ES-I3 (cell line): ENCODE measurements around the gene PCED1B.
A peak's percentile ranks its signal among the peaks of the same experiment; 100 is the strongest.

Experiments used
- H3K36me3 ChIP-seq: 2 replicates; pipeline ENCODE4 v1.6.1; 2013; ENCODE audit warnings: mild to moderate bottlenecking, low read length, control low read depth, moderate library complexity; ENCODE audit not compliant: insufficient read depth
- H3K4me1 ChIP-seq: 2 replicates; pipeline ENCODE4 v1.6.1; 2013; ENCODE audit warnings: mild to moderate bottlenecking, control low read depth, low read length; ENCODE audit not compliant: insufficient read depth
- H3K9ac ChIP-seq: 2 replicates; pipeline ENCODE4 v1.6.1; 2013; ENCODE audit warnings: low read depth, mild to moderate bottlenecking, low read length, moderate library complexity
- H3K9me3 ChIP-seq: 2 replicates; pipeline ENCODE4 v1.6.1; 2013; ENCODE audit warnings: mild to moderate bottlenecking, low read length, moderate library complexity; ENCODE audit not compliant: control insufficient read depth, insufficient read depth

The PCED1B gene

DNA sequence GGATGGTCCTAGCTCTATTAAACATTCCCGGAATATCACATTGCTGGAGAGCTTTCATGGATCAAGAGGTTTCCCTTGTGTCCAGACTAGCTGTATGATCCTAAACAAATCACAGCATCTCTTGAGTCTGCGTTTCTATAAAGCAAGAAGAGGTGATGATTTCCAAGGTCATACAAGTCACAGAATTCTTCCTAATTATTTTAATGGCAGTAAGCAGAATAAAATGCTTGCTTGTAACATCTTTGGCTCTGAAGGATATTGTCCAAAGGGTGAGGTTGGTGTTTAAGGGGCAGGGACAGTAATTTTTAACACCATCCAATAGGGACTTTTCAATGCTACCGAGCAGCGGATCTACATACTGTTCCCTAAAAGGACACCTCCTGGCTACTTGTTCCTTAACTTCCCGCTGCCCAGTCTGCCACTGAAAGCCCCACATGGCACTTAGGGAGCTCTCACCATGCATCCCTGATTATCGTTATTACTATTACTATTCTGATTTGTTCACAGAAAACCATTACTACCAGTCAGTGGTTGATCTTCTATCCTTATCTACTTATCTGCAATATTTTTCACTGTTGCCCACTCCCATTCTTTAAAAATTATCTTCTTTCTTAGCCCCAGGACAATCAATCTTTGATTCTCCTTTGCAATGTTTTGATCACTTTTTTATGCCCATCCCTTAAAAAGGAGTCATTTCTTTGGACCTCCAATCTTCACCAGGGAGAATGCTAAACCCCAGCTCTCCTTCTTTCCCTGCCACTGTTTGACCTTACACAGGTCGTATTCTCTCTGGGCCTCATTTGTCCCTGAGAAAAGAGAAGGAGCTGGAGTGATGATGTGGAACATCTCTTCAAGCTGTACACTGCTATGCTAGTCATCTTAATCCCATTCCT, 4.0 kb upstream of the PCED1B start:
- H3K9me3 ChIP-seq = no peaks in the 10 kb centered on the region
- H3K9ac ChIP-seq = no peak overlapping the region
- H3K36me3 ChIP-seq = no peaks in the 10 kb centered on the region
- H3K4me1 ChIP-seq = no peaks in the 10 kb centered on the region; the same call in 1 of the 2 replicates

DNA sequence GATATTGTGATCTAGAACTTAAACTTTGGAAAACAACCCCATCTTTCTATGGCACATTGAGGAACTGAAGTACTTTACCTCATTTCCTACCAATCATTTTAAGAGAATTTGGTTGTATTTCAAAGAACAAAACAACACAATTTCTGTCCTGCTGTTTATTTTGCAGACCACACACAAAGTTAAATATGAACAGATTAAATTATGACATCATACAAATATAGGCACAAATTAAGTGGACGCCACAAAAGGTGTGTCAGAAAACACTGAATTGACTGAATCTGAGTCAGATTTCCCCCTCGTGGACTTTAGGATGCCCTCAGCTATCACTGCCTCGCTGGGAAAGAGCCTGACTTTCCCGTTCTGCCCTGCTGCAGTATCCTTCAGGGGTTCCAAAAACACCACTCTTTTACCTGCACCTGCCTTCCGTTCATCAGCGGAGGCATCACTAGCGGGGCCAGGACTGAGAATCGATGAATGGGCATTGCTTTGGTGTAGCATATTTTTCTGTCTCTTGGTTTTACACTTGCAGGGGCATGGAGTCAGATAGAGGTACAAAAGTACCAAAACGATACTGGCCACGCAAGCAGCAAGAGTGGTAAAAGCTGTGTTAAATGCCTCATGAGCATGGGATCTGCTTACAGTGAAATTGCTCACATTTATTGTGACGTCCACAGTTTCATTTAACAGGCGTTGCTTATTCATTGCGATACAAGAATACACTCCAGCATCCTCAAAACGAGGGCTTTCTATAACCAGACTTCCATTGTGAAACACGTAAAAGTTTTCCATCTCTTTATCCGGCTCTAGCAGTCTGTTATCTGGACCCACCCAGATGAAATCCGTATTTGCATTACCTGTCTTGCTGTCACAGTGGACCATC, 2.0 kb upstream of the PCED1B start:
- H3K9me3 ChIP-seq = no peaks in the 10 kb centered on the region
- H3K9ac ChIP-seq = no peak overlapping the region
- H3K36me3 ChIP-seq = no peaks in the 10 kb centered on the region
- H3K4me1 ChIP-seq = no peaks in the 10 kb centered on the region; the same call in 1 of the 2 replicates

DNA sequence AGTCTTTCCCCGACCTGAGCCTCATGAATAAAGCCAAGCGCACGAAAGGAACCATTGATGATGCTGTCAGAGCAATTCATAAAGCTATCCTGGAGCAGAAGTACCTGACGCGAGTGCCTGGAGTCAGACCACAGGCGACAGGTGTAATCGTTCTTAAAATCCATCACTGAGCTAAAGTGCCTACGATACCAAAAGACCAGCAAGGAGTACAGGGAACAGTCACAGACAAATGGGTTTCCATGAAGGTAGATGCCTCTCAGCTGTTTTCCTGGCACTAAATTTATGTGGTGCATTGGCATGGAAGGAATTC, 1.4 kb upstream of the PCED1B start:
- Histone ChIP-seq H3K4me1 (peaks cover 2% of the 10 kb centered on the region), H3K9me3 (no peaks in the 10 kb centered on the region), H3K36me3 (no peaks in the 10 kb centered on the region), H3K9ac (no peak overlapping the region)

DNA sequence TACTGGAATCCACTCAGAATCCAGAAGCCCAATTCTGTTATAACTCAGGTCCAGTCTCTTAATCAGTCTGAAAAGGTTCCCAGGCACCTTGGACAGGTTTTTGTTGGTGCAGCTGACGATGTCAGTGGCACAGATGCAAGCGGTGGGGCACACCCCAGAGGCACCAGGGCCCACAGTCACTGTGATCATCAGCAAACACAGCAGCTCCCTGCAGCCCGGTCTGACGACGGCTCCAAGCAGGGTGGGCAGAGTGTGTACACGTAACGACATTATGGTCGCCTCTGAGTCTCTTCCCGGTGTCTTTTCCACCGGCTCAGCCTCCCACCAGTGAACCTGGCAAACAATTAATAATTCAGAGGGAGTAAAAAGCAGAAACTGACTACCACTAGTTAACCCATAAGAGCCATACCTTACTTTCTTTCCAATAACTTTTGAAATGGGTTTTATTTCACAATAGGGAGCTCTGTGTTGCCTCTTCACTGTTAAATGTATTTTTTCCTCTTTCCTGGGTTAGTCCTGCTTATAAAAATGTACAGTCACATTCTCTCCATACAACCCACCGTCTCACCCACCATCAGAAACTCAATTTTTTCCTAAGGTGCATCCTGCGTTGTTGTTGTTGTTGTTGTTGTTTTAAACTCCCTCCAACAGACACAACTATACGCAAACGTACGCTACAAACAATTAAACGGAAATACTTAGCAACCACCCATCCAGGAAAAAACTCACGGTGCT, 521 bp upstream of the PCED1B start:
- H3K4me1 ChIP-seq = peaks cover 10% of the 10 kb centered on the region
- no peaks in the 10 kb centered on the region for H3K36me3 ChIP-seq
- no peaks in the 10 kb centered on the region for H3K9me3 ChIP-seq
- peak overlapping the region; percentile 63 for H3K9ac ChIP-seq

DNA sequence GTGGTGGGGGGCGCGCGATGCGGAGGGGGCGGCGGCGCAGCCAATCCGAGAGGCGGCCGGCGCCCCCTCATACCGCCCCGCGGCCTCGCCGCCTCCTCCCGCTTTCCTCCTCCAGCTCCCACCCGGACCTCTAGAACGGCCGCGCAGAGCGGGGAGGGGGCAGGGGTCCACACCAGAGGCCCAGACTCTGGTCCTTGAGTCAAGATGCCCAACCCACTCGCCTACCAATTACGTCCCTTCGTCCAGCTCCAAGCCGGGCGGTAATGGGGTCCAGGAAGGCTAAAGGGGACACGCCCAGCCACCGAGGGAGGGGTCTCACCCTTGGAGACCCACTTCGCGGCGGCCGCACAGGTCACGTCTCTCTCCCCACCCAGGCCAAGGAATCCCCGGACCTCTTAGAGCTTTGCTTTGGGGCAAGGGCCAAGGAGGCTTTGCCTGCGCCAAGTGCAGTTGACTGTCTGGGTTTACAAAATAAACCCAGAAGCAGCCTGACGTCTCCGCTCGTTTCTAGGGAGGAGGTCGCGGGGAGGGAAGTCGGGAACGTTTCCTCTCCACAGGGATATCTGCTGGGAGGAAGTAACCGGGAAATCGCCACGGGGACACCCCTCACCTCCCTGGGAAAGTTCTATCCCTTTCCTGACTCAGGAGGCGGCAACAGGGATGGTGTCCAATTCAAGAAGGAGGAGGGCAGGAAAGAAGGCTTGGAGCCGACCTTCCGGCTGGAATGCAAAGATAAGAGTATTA, 732 bp downstream of the PCED1B start:
- no peaks in the 10 kb centered on the region for H3K9me3 ChIP-seq
- no peaks in the 10 kb centered on the region for H3K36me3 ChIP-seq
- peak overlapping the region; percentile 63; the same call in 1 of the 2 replicates for H3K9ac ChIP-seq
- H3K4me1 ChIP-seq = peaks cover 17% of the 10 kb centered on the region

DNA sequence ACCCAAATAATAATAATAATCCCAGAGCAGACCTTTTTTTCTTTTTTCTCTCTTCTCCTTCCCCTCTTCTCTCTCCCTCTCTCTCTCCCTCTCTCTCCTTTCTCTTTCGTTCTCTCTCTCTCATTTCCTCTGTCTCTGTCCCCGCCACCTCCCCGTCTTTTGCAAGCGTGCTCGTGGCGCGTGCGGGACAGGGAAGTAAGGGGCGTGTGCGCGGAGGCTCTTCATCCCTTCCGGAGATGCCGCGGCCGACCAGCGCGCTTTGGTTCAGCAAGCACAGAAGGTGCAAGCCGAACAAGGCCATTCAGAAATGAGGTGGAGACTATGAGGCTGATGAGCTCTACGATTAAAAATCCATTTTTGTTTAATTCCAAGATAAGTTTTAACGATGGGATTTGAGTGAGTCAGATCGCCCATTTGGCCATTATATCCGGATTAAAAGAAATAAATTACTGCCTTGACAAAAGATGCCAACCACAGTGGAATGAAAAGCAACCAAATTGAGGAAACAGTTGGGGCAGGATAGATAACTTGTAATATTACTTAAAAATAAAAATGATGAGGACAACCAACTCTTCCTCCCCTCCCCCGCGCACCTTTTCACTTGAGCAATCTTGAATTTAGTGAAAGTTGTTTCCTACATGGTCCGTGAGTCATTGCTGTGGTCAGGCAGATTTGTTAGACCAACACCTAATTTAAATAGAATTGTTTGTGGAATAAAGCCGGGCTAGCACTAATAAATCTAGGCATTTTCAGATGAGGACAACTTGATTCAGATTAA, 1.5 kb downstream of the PCED1B start:
- H3K4me1 ChIP-seq = peaks cover 19% of the 10 kb centered on the region
- H3K9ac ChIP-seq = peak overlapping the region; percentile 63; the same call in 1 of the 2 replicates
- no peaks in the 10 kb centered on the region for H3K9me3 ChIP-seq
- no peaks in the 10 kb centered on the region for H3K36me3 ChIP-seq

DNA sequence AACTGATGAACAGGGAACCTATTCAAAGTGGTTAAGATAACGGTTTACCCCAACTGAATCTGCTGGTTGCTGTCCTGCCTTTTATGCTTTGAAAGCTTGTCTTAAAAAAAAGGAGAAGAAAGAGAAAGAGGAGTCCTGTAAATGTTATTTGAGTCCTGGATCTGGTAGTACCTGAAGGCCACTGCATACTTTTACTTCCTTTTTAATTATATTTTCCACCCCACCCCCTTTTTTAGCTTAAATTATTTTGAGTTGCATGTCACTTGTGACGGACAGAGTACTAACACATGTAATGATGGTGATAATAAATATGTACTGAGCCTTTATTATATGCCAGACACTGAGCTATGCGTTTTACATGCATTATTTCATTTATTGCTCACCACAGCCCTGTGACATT, 2.9 kb downstream of the PCED1B start:
- H3K36me3 ChIP-seq = no peaks in the 10 kb centered on the region
- peaks cover 30% of the 10 kb centered on the region for H3K4me1 ChIP-seq
- H3K9me3 ChIP-seq = no peaks in the 10 kb centered on the region
- no peak overlapping the region for H3K9ac ChIP-seq

DNA sequence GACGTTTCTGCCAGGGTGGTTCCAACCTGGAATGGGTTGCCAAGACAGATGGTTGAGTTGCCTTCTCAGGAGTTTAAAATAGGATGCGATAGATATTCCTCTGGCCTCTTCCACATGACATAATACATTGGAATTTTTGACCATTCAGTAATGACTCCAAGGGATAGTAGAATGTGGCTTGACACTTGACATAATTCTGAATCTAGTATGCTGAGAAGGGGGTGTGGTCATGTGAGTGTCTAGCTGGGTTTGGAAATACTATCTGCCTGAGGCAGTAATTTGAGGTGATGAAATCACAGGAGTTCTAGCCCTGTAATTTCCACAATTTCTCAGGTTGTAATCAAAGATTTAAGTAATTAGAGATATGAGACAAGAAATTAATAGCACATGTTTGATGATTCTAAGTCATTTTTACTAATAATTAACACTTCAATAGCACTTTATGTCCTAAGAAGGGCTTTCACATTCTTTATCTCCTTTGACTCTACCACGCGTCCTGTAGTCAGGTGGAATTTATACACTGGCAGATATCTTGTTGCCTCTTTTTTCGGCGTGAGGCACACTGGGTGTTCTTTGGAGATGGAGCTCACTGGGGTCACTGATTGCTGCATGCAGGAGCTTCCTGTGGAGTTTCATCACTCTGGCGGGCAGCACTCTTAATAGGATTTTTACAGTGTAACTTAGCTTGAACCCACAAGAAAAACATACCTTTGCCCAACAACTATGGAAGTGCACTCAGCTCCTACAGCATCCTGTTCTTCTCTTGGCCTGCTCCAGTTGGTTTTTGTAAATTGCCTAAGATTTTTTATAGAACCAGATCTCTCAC, 3.6 kb downstream of the PCED1B start:
- Histone ChIP-seq H3K9me3 (no peaks in the 10 kb centered on the region), H3K36me3 (no peaks in the 10 kb centered on the region), H3K4me1 (peaks cover 32% of the 10 kb centered on the region), H3K9ac (no peak overlapping the region)

DNA sequence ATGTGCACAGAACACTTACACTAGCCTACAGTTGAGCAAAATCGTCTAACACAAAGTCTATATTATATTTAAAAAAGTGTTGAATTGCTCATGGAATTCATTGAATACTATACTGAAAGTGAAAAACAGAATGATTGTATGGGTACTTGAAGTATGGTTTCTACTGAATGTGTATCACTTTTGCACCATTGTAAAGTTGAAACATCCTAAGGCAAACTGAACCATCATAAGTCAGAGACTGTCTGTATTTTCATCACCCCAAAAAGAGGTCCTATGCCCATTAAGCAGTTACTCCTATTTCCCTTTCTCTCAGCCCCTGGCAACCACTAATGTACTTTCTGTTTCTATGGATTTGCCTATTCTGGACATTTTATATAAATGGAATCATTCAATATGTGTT, 4.8 kb downstream of the PCED1B start:
- H3K9ac ChIP-seq = no peak overlapping the region
- no peaks in the 10 kb centered on the region for H3K9me3 ChIP-seq
- no peaks in the 10 kb centered on the region for H3K36me3 ChIP-seq
- H3K4me1 ChIP-seq = peaks cover 35% of the 10 kb centered on the region

DNA sequence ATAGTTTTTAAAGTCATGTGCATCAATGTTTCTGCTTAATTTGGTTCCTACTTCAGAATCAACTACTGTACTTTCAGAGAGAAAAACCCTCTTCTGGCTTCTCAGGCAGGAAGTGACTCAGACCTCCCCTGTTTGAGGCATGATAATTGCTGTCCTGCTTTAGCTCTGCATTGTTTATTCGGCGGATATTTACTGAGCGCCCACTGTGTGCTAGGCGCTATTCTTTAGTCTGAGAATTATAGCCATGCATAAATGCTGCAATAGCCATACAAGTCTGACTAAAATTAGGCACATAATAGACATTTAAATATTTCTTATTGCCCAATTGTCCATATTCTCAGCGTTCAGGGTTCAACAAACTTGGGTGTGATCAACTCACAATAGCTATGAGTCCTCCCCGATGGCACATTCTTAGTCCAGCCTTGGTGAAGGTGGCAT, 6.4 kb downstream of the PCED1B start:
- no peaks in the 10 kb centered on the region for H3K36me3 ChIP-seq
- no peaks in the 10 kb centered on the region for H3K9me3 ChIP-seq
- no peak overlapping the region for H3K9ac ChIP-seq
- H3K4me1 ChIP-seq = peaks cover 35% of the 10 kb centered on the region

DNA sequence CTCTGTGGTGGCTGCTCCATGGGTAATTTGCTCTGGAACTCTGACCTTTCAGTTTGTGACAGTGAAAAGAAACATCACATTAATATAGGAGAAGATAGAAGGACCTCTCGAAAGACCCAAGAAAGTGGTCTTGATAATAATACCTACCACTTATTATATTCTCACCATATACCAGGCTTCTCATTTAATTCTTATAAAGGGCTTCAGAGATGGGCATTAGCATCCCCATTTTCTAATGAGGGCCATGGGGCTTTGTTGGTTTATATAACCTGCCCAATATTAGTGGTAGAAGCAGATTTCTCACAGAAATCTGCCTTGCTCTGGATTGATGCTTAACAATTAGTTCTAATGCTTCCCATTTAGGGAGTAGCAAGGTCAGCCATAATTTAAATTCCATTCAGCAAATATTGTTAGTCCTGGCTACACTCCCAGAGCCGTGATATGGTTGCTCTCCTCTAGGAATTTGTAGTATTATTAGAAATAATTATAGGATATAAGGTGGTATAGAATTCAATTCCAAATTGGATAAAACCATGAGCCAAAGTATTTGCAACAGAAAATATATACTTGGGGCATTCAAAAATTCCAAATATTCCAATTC, 7.8 kb downstream of the PCED1B start:
- no peaks in the 10 kb centered on the region for H3K36me3 ChIP-seq
- no peak overlapping the region for H3K9ac ChIP-seq
- peaks cover 35% of the 10 kb centered on the region for H3K4me1 ChIP-seq
- H3K9me3 ChIP-seq = no peaks in the 10 kb centered on the region
